GM06990 (cell line): ENCODE results near the gene ATP6V0C.
"Not testable (repeated sequence)": the region's sequence is repeated elsewhere in the genome, so short reads cannot be mapped to it uniquely, and the experiment has no call there.

Experiments
- DNase-seq: peaks from one replicate; pipeline ENCODE4 v3.0.0-alpha.2; 2011; ENCODE audit not compliant: insufficient read length; ENCODE audit errors: extremely low read depth
- H3K27me3 ChIP-seq: replicated peaks from 2 replicates; pipeline ENCODE4 v1.6.0; 2011; ENCODE audit warnings: low read length; ENCODE audit not compliant: control insufficient read depth, insufficient read depth
- H3K36me3 ChIP-seq: 2 replicates; pipeline ENCODE4 v1.5.1; 2011; ENCODE audit warnings: low read length; ENCODE audit not compliant: control insufficient read depth, insufficient read depth
- H3K4me3 ChIP-seq: replicated peaks from 2 replicates; pipeline ENCODE4 v1.5.1; 2011; ENCODE audit warnings: low read depth, mild to moderate bottlenecking, control low read depth, low read length
- CTCF ChIP-seq: IDR thresholded peaks from 2 replicates; pipeline ENCODE4 v1.5.1; 2011; ENCODE audit warnings: low read length, control low read depth, mild to moderate bottlenecking, inconsistent platforms; ENCODE audit not compliant: insufficient read depth, poor library complexity, severe bottlenecking

Gene ATP6V0C

GRCh38 chr16:2530629-2531318 is 17.0 kb downstream of the ATP6V0C start:
- Histone ChIP-seq H3K4me3 (no peak overlapping the region), H3K27me3 (no peaks in the 10 kb centered on the region), H3K36me3 (peaks cover 24% of the 10 kb centered on the region)
- no peak for DNase-seq
- no peak for TF ChIP-seq CTCF

- H3K36me3 ChIP-seq = peaks cover 20% of the 10 kb centered on the region
- H3K4me3 ChIP-seq = peak within 1 kb of the TSS; percentile 77
- H3K27me3 ChIP-seq = no peaks in the 10 kb centered on the region
- no peak for DNase-seq
- TF ChIP-seq CTCF = no peak
Measured at GRCh38 chr16:2531371-2531695, 17.6 kb downstream of the ATP6V0C start, which contains the start of gene CEMP1. TSS of gene CEMP1 (minus strand) at chr16:2531408. CDS start at chr16:2531073, 335 bp downstream.

- H3K4me3 ChIP-seq = peak overlapping the region; percentile 77
- DNase-seq = peak; percentile 96
- H3K27me3 ChIP-seq = no peaks in the 10 kb centered on the region
- TF ChIP-seq CTCF = no peak
- H3K36me3 ChIP-seq = peaks cover 18% of the 10 kb centered on the region
Measured at GRCh38 chr16:2531696-2532493, 18.1 kb downstream of the ATP6V0C start.

- TF ChIP-seq CTCF = no peak
- Histone ChIP-seq H3K36me3 (peaks cover 15% of the 10 kb centered on the region), H3K27me3 (no peaks in the 10 kb centered on the region), H3K4me3 (peak overlapping the region; percentile 77)
- DNase-seq = peak; percentile 74
Measured at GRCh38 chr16:2532494-2533141, 18.9 kb downstream of the ATP6V0C start.

GRCh38 chr16:2533142-2533755 is 19.5 kb downstream of the ATP6V0C start:
- DNase-seq, H3K27me3 ChIP-seq: not testable (repeated sequence)
- peaks cover 12% of the 10 kb centered on the region for H3K36me3 ChIP-seq
- peak overlapping the region; percentile 77 for H3K4me3 ChIP-seq
